Fibroblast of the aortic adventitia (primary cell): Measurements from ENCODE around the gene MOB2. TPM values are rescaled to one million over a fixed set of nuclear protein-coding genes. Genes with fewer than 3 reads are reported as not detected.

Source experiments
- DNase-seq: peaks from one replicate; pipeline ENCODE4 v3.0.0-alpha.2; 2010; ENCODE audit warnings: low read depth
- H3K4me3 ChIP-seq: 2 replicates; pipeline ENCODE4 v1.5.1; 2011; ENCODE audit warnings: low read depth, mild to moderate bottlenecking, control low read depth, low read length, moderate library complexity
- CTCF ChIP-seq: IDR thresholded peaks from 2 replicates; pipeline ENCODE4 v1.5.1; 2011; ENCODE audit warnings: mild to moderate bottlenecking, low read length, control low read depth, inconsistent platforms; ENCODE audit not compliant: insufficient read depth
- total RNA-seq: library from RNA; depleted of rRNA; stranded (reverse); fragments of >200 nt; gene quantifications from 2 replicates; pipeline ENCODE4 v1.2.3, GENCODE V29; 2012; ENCODE audit warnings: low replicate concordance

The MOB2 gene
- total RNA-seq, 1 donor = 13.9 TPM

GRCh38 chr11:1471736-1472135 is 14.8 kb downstream of the MOB2 start:
- TF ChIP-seq CTCF = no peak
- no peak overlapping the region for H3K4me3 ChIP-seq
- no peak for DNase-seq

DNA sequence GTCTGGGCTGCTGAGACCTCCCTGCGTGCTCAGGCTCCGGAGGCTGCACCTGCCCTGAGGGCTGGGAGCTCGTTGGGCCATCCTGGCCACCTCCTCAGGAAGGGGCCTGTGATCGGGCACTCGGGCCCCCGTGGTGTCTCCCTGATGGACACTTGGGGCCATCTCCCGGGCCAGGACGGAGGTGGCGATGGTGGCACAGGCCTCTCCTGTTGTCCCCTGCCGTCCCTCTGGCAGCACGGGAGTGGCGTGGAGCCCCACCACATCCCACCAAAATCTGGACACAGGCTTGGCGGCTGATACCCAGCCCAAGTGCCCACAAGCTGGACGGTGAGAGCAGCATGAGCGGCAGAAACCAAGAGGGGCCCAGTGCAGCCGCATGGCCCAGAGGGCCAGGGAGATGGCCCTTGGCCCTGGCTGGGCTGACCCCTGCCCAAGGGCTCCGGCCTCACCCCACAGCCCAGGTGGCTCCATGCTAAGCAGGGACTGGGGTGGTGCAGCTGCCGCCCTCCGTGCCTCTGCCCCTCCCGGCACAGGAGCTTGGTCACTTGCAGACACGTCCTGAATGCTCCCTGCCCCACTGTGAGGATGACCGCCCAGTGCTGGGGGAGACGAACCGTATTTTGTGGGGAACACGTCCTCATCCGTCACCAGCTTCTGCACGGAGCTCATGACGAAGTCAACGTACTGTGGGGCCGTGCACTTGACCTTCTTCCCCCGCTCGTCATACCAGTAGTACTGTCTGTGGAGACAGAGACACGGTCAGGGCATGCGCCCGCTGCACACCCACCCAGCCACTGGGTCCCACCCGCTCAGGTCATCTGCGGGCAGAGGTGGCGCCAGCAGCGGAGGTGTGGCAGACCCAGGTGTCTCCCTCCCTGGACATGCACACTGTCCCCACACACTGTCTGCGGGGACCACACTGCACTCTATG is 15.6 kb downstream of the MOB2 start:
- no peak for DNase-seq
- no peak for TF ChIP-seq CTCF
- H3K4me3 ChIP-seq = no peak overlapping the region

DNA sequence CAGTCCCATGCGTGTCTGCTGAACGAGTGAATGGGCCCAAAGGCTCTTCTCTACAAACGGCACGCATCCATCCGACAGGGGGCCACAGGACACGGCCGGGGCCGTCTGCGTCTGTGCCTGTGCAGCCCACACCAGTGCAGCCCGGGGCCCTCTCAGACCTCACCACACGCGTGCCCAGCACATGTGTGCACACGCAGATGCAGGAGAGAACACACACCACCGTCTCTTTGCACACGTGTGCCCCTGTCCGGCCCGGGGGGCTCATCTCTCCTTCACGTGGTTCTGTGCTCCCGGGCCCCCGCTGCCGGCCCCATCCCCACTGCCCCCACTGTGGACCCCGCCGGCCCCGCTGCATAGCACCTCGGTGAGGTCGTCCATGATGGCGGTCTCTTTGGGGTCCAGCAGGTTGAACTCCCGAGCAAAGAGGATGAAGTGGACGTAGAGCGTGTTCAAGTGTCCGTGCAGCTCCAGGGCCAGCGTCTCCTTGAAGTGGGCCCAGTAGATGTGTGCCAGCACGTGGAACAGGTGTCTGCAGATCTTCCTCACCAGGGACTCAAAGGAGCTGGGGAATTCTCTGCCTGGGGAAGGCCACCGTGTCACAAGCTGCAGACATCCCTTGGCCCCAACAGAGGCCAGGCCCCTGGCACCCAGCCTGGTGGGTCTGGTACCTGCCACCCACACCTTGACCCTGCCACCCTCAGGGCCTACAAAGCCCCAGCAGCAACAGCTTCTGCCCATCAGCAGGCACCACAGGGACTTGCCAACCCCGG is 16.5 kb downstream of the MOB2 start:
- no peak for DNase-seq
- TF ChIP-seq CTCF = no peak
- no peak overlapping the region for H3K4me3 ChIP-seq

DNA sequence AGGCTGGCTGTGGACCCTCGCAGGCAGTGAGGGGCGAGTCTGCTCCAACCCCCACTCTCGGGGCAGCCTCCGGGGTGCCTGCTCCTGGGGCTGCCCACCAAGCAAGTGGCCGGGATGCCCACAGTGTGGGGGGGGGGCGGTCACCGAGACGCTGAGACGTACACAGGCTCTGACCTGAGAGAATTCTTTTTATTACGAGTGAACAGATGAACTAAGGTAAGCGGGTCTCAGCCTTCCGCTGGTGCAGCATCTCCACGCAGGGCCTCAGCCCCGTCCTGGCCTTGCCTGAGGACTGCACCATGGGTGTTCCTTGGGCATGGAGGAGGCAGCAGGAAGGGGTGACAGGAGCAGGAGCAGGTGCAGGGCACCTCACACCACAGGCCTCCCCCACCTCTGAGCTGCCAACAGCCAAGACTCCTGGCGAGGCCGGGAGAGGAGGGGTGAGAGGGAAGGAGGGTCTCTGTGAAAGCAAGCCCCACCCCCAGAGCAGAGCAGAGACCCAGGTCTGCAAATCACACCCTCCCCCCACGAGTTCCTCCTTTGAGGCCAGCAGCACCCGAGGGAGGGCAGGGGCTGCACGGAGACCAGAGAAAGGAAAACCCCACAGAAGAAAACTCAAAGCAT is 17.2 kb downstream of the MOB2 start:
- no peak overlapping the region for H3K4me3 ChIP-seq
- DNase-seq = no peak
- no peak for TF ChIP-seq CTCF

- no peak for DNase-seq
- no peak overlapping the region for H3K4me3 ChIP-seq
- no peak for TF ChIP-seq CTCF
Measured at GRCh38 chr11:1468473-1469066, 18.0 kb downstream of the MOB2 start.

DNA sequence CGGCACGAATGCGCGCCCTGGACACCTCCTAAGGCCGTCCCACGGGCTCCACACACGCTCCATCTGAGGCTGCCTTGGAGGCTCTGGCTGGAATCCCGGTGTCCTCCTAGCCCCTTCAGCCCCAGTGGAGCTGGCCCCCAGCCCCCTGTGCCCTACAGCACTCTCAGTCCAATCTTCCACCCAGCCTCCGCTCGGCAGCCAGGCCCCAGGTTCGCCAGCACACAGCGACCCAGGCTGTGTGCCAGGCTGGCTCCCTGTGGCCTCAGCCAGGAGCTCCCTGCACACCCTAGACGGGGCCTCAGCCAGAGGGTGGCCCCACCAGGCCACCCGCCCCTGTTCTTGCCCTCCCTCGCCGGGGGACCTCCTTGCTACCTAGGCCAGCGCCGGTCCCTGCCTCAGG is 18.6 kb downstream of the MOB2 start:
- H3K4me3 ChIP-seq = no peak overlapping the region
- TF ChIP-seq CTCF = no peak
- DNase-seq = no peak
